ENCODE measurements around the gene AATF.
A peak's percentile ranks its signal among the peaks of the same experiment; 100 is the strongest.

The AATF gene

DNA sequence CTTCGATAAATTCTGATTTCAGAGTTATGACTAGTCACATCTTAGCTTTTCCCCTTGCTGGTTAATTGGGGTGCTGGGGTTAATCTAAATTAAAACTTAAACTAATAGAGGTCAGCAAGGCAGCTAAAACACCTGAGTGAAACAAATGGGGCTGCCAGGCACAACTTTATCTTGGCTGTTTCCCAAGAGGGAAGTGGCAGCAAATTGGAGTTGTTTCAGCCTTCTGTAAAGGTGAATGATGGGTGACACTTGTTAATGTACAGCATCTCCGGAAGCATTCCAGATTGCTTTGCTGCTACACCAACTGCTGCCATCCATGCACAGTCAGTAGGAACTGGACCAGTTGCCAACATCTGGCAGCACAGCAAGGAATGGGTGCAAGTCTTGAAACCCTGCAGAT is 43.9 kb downstream of the AATF start:
- no peak for DNase-seq

DNA sequence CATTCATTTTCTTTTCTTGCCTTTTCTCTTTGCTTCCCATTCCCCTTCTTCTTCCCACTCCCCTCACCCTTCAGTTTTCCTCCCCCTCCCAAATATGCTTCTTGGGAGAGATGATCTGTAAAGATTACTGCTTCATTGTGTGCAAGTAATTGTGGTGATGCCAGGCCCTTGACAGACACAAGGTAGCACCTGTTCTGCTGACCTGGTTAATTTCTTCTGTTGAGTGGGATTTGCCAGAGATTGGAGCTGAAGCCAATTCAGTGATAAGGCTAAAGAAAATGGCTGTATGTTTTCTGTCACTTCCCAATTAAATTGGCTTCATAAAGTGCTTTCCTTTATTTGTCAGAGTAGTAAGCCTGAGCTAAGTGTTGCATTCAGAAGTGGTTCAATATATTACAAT is 44.5 kb downstream of the AATF start:
- peak; percentile 71 for DNase-seq

DNA sequence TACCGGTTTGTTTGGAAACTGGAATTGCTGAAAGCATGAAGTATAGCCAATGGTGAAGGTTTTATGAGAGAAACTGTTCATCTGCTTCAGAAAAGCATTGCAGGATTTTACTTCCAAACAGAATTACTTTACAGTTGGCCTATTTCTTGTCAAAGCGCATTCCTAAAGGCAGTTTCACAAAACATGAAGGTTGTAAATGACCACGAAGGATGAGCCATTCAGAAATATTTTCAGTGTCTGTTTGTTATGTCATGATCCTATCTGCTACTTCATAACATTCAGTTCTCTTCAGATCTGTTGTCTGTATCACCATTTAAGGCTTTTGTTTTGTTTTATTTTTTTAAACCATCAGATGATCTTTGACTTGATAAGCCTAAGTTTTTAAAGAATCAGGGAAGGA is 45.7 kb downstream of the AATF start:
- DNase-seq: no peak

DNA sequence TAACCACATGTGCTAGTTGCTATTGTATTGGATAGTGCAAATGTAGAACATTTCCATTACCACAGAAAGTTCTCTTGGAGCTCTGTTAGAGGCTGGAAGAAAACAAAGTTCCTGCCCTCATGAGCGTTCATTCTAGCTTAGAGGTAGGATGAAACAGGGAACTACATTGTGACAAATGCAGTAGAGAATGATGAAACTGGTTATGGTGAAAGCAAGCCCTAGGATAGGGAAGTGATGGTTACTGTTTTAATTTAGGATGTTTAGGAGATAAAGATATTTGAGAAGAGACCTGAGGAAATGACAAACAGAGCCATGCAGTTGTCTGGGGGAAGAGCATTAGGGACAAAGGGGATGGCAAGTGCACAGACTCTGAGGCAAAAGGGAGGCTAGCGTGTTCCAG is 50.7 kb downstream of the AATF start:
- DNase-seq: no peak

DNA sequence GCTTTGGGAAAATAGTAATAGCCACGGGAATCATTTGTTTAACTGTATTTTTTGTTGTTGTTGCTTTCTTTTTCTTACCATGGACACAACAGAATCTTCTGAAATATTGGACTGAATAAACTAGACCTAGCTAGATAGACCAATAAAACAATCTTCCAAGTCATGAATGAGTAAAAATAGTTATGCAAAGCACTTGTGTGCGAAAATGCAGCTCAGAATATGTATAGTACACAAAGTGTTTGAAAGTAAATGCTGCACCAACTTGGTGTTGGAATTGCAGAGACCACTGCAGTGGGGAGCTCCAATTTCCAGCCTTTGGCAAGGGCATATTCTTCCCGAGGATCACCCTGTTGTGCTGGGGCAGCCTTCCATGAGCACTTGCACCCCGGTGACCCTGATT is 68.0 kb downstream of the AATF start:
- DNase-seq: no peak

DNA sequence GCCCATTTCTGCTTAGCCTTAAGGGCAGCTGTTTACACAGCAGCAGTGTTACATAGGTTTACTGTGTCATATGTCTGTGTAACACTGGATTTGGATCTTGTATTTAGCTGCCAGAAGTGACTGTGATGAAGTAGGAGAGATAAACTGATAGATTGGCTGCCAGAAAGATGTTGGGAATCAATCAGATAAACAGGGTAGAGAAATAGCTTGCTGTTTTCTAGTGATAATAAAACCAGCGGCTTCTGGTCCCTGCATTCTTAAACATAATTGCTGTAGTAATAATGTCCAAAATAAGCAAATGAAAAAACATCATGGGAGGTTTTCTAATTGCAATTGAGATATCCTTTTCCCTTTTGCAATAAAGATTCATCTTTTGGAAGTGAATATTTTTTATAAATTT is 68.7 kb downstream of the AATF start:
- no peak for DNase-seq

DNA sequence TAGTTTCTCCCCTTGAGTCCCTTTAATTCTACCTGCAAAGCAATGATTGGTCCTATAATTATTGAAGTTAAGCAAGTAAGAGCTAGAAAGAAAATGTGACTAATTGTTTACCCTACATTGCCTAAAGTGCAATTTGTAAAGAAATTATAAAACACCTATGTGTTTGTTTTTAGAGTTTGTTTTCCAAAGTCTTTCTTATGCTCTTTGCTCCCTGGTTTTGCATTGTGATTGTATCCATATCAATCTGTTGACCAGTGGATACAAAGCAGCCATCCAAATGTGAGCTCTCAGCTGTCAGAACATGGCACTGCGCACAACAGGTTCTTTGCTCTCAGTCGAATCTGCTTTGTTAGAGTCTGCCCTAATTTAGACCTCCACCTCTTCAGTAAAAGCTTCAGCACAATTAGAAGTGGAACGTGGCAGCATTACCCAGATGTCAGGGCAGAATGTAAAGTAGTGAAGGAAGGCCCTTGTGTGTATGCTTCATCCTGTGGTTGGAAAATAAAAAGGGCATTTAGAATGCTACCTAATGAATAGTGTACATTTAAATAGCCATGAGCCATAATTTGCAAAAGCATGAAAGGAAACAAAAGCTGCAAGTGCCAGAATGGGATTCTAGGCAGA is 70.5 kb downstream of the AATF start:
- peak; percentile 85 for DNase-seq

DNA sequence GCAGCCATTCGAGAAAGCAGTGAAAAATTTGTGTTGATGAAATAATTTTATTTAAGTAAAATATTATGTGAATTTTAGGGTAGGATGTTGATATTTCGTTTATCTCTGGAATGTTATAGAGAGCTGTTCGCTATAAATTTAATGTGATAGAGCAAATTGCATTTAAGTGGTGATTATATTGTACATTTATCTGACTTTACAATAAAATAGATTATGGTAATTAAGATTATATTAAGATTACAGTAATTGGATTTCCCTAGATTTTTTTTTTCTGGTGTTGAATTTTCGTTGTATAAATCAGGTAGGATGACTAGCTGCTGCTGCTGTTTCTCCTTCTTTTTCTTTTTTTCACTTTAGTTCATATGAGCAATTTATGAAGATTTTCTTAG is 71.0 kb downstream of the AATF start:
- no peak for DNase-seq

DNA sequence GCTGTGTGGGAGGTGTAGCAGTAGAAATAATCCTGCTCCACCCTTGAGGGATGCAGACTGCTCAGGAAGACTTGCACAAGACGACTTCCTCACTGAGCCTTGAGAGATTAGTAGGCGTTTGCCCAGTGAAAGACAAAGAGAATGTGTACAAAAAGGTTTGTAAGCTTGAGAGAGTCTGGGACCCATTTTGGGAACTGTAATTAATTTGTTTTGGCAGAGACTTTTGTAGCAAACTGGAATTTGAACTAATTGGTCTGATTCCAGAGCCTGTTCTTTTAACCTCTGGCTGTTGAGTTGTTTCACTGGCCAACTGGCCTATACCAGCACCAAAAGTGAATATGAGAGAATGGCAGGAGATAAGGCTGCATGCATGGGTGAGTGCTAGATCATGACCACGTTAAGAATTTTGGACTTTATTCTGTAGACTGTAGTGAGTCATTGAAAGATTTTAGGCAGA is 75.5 kb downstream of the AATF start:
- DNase-seq: no peak

DNA sequence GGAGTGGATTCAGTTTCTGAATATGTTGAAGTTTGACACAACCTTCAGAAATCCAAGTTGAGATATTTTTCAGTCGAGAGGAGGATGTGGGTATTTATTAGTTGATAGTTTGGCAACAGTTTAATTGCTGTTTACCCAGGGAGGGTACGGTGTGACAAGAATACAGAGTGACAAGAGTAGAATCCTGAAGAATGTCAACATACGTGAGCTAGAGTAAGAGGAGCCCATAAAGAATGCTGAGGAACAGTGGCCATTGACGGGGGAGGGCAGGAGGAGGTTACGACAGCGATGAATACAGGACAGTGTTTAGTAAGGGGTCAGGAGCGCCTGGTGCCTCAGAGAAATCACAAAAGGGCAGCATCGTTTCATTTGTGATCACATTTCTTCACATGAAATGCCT is 76.5 kb downstream of the AATF start:
- no peak for DNase-seq

DNA sequence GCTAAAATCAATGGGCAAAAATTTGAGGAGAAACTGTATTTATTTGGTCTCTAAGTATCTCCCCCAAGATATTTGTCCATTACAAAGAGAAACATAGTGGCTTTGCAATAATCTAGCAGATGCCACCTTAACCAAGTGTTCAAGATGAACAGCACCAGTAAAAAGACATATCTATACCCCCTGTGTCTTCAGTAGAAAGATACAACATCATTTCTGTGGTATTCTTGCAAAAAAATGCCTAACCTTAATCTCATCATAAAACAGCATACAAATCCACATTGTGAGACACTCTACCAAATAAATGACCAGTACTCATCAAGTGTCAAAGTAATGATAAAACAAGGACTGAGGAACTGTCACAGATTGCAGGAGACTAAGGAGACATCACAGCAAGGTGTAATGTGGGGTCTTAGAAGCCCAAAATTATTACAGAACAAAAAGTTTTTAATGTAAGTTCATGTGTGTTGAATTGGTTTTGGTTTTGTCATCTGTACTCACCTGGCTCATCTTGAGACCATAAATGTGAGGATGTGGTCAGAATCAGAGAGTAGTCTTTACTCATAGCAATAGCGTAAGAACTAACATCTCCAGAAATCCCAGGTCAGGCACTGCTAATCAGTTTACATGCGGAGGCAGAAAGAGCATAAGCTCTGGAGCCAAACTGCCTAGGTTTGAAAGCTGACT is 77.2 kb downstream of the AATF start:
- DNase-seq: no peak

DNA sequence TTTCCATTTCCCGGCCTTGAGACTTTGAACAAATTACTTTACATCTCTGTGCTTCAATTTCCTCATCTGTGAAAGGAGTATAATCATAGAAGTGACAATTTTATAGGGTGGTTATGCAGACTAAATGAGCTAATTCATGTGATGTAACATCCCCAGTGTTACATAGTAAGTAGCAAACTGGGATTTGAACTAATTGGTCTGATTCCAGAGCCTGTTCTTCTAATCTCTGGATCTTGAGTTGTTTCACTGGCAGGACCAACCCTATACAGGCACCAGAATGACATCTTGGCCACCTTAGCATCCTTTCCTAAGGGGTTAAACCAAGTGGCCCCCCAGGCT is 77.7 kb downstream of the AATF start:
- no peak for DNase-seq

DNA sequence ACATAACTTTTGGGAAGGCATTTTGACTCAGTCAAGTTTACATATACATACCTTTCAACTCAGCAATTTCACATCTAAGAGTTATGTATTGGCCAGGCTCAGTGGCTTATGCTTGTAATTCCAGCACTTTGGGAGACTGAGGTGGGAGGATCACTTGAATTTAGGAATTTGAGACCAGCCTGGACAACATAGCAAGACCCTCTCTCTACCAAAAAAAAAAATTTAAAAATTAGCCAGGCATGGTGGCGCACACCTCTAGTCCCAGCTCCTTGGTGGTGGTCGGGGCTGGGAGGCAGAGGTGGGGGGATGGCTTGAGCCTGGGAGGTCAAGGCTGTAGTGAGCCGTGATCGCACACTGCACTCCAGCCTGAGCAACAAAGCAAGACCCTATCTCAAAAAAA is 79.3 kb downstream of the AATF start:
- no peak for DNase-seq

DNA sequence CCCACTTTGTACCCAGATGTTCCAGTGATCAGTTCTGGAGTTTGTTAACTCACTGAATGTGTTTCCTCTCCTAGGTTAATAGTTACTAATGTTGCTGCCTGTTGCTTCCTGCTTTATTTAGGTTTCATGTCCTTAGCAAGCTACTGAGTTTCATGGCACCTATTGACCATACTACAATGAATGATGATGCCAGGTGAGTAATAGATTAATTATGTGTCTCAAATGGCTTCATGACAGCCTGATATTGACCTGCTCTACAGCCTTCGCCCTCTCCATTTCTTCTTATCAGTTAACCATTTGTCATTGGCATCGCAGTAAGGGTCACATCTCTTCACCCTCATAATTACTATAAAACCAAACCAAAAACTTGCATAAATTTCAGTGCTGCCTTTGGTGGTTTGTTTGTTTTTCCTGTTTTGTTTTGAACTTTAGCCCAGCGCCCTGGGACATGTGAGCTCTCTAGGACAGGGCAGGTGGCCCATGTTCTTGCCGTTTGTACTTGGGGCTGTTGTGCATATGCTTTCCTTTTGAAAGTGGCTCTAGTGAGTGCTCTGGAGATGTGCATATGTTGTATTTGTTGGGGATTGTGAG is 82.8 kb downstream of the AATF start:
- no peak for DNase-seq

DNA sequence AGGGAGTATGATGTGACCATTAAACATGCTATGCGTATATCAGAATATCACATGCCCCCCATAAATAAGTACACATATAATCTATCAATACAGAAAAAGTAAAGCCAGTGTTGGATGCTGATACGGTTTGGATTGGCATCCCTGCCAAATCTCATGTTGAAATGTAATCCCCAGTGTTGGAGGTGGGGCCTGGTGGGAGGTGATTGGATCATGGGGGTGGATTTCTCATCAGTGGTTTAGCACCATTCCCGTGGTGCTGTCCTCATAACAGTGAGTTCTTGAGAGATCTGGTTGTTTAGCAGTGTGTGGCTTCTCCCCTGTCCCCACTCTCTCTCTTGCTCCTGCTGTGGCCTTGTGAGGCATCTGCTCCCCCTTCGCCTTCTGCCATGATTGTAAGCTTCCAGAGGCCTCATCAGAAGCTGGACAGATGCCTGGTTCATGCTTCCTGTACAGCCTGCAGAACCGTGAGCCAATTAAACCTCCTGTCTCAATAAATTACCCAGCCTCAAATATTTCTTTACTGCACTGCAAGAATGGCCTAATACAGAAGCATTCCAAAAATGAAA is 88.9 kb downstream of the AATF start:
- DNase-seq: no peak

DNA sequence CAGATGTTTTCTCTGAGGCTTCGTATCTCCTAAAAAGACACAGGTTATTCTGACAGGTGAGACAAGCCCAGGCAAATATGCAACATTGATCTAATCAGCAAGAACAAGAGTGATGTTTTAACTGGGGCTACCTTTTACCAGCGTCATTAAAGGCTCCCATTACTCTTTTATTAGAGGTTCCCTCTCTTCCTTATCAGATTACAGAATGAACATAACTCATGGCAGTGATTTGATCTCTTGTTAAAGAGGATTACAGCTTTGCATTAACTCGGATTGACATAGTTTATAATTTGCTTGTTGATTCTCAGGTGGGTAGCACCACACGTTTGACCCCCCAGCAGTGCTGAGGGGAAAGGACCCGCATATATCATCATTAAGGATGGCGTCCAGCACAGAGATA is 90.5 kb downstream of the AATF start:
- peak; percentile 37 for DNase-seq

DNA sequence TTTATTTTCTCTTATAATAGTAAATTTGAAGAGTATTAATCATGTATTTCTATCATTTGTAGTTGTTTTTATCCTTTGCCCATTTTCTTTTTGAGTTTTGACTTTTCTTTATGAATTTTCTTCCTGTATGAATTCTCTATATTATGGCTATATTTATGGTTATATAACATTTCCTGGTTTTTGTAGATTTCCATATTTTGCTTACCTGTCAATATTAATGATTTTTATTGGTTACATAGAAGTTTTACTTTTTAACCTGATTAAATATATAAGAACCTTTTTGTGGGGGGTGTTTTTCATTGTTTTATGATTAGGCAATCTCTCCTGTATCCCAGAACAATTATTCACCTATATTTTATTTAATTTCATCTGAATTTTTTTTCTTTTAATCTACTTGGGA is 93.2 kb downstream of the AATF start:
- DNase-seq: no peak

DNA sequence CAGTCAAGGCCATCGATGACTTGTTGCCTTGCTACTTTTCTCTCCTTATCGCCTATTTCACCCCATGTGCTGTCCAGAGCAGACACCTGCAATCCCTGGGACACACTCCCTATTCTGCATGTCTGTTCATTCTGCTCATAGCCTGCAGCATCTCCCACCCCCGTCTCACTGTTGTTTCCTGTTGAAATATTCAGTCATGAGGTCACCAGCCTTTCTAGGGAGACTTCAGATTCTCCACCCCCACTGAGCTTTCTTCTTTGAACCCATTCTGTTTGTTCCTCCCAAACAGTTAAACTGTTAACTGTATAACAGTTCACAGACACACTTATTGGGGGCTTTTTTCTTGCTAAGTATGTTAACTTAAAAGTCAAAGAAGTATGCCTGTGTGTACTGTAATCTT is 94.4 kb downstream of the AATF start:
- DNase-seq: no peak

DNA sequence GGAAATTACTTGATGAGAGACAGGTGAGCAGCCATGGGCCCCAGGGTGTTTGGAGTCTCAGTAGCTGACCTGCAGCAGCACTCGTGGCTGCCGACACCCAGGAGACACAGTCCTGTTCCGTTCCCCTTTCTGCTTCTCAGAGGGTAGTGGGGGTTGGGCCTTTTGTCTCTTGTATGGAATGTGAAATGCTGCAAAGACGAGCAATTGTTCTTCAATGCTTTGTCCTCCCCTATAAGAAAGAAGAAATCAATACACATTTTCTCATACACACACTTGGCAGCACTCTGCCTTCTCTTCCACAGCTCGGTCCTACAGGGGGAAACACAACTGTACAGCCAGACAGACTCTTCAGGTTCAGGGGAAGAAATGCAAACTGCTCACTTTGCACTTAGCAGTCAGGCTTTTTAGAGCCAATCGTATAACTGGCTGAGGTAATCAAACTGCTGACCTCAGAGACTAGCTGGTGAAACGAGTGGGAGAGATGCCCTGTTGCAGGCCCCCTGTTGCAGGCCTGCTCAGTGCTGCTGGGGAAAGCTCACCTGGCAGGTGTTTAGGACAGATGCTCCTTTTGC is 96.7 kb downstream of the AATF start:
- DNase-seq: peak; percentile 43

DNA sequence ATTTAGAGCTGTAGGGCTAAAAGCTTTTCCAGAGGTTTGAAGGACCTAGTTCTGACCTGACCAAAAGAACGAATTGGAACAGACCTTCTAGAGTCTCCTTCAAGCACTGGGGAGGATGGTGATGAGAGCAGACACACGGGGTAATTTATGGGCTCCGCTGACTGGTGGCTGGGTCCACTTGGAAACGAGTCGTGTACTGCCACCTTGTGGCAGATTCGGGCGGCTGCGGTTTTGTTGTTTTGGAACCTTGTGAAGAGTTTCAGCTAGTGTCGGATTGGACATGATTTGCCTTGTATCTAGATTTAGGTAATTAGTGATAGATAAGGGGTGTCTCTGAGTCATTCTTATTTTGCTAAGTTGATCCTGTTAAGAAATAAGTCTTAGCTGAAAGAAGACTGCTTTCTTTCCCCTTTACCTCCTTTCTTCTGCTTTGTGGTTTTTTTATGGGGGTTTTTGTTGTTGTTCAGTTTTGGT is 98.9 kb downstream of the AATF start:
- DNase-seq: peak; percentile 92

DNA sequence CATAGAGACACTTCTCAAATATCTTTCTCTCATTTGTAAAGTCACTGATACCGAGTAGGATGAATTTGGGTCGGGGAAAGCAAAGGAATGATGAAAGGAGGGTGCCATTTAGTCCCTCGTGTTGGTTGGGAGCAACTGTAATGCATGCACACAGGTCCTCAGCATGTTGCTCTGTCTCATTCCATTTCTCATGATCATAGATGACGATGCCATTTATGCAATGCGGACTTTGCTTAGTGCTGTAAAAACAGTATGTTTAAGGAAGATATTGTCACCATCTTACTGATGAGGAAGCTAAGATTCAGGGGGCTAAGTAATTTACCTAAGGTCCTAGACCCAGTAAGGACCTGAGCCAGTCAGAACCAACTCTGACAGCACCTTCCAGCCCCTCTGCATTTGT is 100.1 kb downstream of the AATF start:
- DNase-seq: no peak

DNA sequence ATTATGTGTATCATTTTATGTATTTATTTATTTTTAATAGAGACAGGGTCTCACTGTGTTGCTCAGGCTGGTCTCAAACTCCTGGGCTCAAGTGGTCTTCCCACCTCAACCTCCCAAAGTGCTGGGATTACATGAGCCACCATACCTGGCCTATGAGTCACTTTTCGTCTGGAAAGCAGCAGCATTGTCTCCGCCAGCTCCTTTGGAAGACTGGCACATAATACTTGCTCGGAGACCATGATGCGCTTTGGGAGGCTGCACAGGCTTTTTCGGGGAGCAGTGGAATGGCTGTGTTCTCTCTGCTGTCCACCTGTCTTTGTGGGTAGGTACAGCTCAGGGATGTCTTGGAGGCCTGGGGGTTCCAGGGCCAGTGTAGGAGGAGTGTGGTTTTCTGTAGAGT is 102.2 kb downstream of the AATF start:
- no peak for DNase-seq

DNA sequence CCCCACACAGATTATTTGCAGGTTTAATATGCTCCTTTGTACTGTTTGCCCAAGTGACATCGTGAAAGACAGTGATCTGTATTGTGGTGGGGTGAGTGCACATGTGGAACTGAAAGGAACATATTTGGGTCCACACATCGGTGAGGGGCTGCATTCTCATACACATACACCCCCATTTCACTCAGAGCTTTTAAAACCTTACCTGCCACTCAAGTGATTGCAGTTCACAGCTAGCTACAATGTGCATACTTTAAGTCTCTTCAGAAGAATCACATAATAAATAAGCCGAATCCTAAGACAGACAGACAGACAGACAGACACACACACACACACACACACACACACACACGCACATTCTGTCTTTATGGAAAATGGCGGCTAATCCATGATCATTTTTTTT is 102.6 kb downstream of the AATF start:
- DNase-seq: no peak

DNA sequence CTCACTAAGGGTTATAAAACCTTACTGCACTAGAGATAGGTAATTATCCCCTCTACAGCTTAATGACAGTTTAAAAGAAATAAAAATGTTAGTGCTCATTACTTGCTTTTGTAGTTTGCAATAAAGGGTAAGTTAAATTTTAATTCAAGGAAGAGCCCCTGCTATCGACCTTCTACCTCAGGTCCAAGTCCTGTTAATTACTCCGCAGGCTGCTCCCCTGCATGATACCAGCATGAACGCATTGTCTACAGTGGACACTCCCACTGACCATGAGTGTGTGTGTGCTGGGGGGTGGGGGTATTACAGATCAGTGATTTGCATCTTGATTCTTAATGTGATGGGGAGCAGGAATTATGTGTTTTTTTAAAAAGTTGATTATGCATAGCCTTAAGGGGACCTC is 103.1 kb downstream of the AATF start:
- DNase-seq: no peak
